Stimulated activated CD4-positive, alpha-beta T cell treated with anti-CD3 and anti-CD28 coated beads, Interleukin-1b, Interleukin-23, amount 100 ng/mL, for 4 hours (primary cell): ENCODE data around the gene ITGA5.

Experiments used
- DNase-seq, 2 donors: peaks; one replicate each; pipeline ENCODE4 v3.0.0-alpha.2; 2020; ENCODE audit warnings: low read depth in 2 of 2

ITGA5 gene

DNA sequence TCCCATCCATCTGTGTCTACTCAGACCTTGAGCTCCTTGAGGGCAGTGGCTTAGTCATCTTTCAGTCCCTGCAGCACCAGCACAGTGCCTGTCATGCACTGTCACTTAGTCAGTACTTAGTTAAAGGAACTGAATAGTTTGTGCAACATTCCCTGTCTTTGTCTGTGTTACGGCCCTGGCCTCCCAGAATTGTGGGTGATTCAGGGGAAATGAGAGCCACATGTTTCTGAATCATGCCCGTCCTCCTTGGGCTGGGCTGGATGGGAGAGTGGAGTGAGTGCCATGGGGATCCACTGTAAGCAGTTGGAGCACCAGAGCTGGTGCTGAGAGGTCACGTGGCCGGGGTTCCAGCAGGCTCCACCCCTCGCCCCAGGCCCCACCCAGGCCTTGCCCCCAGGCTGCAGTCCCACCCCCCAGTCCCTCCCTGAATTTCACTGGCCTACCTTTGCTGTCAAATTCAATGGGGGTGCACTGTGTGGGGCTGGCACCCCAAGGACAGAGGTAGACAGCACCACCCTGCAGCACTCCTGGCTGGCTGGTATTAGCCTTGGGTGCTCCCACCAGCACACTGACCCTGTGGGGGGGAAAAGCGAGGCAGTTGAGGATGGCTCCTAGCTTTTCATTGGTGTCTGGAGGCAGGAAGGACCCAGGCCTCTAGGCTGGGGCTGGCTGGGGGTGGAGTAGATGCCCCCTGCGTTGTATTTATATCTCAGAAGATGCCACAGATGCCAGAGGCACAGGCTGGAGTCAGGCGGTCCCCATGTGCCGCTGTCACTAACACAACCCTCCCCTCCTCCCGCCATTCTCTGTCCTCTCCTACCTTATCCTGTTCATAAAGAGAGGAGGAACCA is 7.5 kb downstream of the ITGA5 start:
- DNase-seq, result peak in 1 of 2 donors; percentile 47

DNA sequence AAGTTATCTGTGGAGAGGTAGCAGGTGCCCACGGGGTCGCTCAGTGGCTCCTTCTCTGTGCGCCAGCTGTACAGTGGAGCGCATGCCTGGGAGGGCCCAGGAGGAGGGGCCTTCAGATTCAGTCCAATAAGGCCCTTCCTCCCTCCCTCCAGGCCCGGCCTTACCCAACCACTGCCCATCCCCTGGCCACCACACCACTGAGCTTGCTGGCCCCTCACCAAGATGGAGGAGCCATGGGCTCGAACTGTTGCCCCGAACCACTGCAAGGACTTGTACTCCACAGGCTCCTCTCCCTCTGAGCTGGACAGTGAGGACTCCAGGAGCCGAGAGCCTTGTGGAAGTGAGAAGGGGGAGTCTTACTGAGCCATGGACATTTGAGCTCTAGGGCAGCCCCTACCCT is 9.8 kb downstream of the ITGA5 start:
- no peak for DNase-seq

DNA sequence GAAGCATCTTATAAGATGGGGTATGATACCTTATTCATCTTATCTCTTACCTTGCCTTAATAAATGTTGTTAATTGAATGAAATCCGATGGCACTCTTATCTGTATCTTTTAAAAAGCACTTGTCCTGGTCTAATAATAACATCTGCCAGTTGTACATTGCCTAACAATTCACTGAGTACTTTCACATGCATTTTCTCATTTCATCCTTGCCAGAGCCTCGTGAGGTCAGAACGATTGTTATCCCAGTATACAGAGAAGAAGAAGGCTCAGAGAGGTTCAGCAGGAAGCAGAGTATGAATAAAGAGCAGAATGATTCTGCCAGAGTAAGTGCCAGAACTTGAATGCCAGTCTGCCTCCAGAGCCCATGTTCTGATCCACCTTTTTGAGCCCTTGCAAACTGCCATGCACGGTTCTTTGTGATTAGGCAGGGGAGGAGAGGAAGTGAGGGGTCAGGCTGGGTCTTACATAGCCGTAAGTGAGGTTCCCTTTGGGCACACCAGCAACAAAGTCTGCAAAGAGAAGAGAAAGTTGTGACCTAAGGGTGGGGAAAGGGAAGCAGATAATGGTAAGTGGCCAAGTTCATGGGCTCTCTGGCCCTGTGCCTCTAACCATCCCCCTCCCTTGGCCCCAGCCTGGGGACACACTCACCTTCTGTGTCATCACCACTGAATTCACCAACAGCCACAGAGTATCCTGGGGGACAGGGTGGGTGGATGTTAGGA is 11.7 kb downstream of the ITGA5 start:
- DNase-seq, result no peak

DNA sequence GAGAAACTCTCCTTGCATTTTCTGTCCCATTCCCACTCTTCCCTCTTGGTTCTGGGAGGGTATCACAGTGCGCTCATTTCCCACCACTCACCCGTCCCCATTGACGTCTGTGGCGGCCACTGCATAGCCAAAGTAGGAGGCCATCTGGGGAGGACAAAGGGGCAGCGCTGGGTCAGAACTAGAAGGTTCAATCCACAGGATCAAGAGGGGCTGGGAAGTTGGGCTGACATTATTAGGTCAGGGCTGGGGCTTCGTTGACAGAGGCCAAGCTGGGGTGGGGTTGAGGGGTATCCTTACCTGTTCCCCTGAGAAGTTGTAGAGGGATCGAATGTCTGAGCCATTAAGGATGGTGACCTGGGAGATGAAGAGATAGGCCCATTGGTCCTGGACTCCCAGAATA is 13.5 kb downstream of the ITGA5 start:
- no peak for DNase-seq

DNA sequence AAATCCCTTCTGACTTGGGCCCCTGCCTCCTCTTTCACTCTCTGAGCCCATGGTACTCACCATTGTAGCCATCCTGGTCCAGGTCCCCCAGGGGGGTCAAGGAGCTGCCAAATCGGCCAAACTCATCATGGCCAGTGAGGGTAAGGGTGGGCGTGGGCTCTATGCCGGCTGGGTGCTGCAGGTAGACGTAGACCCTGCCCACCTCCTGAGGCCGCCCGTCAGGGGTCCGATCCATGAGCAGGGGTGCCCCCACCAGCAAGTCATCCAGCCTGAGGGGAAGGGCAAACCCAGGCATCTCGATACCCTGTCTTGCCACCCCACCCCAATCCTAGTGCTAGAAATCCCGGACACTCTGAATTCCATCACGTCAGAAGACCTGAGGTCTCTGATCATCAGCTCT is 14.0 kb downstream of the ITGA5 start:
- DNase-seq, result no peak

DNA sequence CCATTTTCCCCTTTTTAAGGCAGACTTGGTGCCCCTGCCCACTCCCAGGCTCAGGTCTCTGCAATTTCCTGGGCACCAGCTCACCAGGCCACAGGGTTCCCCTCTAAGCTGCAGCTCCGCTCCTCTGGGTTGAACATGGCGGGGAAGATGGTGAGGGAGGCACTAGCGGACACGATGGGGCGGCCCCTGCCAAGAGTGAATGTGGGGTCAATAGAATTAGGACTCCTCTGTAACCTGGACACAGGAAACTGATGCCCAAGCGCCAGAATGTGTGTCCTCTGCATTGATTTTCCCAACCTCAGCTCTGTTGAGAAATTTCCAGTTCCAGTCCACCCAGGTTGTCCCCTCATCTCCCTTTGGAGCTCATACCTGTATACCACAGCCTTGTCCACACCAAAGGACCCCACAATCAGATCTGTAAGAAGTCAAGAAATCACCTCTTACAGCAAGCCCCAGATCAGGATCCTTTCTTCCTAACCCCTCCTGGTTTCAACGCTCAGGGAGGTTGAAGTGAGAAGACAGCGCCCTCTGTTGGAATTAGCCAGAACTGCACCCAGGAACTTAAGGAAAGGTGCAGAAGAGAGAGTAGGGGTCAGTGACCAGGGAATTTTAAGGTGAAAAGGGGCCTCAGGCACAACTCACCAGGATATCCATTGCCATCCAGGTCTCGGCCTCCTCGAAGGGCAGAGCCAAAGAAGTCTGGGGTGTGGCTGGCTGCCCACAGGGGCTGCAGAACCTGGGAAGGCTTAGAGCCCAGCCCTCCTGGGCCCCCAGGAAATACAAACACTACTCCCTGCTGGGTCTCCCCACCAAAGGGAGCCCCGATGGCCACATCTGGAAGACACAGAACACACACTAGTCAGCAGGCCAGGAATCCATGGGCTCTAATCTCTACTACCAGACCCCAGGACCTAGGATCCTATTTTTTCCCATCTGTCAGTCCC is 14.7 kb downstream of the ITGA5 start:
- DNase-seq, result peak; percentile 56 to 61

DNA sequence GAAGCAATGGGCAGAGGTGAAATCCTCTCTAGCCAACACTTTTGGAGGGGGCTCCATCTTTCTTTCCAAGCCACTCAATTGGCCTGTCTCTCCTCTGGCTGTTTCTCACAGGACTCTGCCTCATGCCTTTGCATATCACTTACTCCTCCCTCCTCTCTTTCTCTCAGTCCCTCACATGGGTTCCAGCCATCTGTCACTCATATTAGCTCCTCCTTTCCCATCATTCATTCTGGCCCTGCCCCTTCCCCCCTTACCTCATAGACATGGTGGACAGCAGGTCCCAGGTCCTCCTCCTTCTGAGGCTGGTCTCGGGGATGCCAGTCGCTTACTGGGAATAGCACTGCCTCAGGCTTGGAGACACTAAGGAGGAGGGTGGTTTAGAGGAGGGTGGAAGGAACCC is 17.9 kb downstream of the ITGA5 start:
- DNase-seq, result no peak

DNA sequence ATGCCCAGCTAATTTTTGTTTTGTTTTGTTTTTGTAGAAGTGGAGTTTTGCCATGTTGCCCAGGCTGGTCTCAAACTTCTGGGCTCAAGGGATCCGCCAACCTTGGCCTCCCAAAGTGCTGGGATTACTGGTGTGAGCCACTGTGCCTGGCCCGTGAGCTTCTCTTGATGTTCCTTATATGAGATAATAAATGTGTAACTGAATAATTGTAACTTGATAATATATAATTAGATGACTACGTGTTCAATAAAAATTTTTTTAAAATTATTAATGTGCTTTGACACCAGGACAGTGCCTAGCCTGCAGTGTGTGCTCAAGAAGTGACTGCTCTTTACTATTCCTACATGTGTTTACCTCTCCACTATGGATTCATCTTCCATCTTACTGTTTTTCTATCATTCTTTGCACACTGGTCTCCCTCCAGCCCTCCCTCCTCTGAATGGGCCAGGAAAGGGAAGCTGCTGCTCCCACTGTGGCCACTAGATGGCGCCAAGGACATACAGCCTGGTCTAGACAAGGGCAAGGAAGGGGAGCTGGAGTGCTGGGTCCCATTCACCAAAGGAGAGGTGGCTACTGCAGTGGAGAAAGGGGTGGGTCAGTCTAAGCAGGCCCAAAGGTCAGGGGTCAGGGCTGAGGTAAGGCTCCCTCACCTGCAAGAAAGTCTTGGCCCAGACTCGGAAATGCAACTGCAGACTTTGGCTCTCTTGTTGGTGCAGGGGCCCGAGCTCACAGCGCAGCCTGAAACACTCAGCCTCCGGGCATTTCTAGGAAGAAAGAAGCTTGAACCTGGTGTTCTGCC is 19.9 kb downstream of the ITGA5 start:
- DNase-seq, result peak; percentile 81 to 87

DNA sequence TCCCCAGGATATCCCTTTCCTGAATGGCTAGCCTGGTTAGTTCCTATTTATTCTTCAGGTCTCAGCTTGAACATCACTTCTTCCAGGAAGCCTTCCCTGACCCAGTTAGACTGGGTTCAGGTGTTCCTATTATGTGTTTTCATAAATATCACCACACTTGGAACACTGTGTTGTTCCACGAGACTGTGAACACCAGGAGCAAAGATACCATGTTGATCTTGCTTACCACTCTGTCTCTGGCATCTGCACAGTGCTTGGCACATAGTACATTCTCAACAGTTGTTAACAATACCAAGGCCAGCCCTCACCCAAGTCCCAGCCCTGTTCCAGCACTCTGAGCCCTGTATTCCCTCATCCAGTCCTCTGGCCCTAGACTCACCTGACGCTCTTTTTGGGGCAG is 20.8 kb downstream of the ITGA5 start:
- DNase-seq, result no peak

DNA sequence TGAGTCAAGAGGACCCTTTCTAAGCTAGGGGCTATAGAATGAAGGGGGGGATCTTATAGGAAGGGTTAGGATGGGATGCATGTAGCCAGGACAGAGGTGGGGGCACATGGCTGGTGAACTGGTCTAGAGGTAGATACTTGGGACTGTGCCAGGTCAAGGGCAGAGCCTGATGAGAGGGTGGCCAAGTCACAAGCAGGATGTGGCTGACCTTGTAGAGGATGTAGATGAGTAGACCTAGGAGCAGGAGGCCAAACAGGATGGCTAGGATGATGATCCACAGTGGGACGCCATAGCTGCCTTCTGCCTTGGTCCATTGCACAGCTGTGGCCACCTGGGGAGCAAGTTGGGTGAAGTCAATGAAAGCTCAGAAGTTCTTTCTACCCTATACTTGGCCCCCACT is 21.9 kb downstream of the ITGA5 start:
- no peak for DNase-seq

DNA sequence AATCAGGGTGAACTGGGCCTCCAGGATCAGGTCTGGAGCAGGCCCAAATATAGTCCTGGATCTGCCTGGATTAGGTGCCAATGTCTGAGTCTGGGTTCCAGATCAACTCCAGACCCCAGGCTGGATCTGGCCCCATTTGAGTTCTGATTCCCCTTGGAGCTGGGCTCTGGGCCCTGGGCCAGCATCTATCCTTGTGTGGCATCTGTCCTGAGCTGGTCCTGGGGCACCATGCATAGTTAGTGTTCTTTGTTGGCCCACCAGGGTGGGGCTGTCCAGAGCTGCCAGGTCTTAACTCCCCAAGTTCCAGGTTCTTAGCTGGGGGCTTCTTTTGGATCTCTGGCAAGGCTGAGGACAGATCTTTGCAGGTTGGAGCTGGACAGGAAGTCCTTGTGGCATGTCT is 23.5 kb downstream of the ITGA5 start:
- no peak for DNase-seq

DNA sequence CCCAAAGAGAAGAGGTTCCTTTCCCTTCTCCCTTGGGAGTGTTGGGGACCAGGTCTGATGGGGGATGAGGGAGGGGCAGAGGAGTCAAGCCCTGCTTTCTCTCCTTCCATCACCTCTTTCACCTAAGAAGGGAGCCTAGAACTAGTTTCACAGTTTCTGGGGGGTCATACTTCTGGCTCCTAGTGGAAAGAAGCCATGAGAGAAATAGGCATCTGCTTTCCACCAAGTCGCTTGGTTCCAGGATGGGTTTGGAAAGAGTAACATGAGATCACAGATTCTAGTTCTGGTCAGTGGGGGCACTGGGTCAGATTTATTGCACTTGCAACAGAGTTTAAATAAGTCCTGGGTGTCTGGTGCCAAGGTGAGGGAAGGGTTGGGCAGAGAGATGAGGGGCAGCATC is 24.1 kb downstream of the ITGA5 start:
- DNase-seq, result no peak

DNA sequence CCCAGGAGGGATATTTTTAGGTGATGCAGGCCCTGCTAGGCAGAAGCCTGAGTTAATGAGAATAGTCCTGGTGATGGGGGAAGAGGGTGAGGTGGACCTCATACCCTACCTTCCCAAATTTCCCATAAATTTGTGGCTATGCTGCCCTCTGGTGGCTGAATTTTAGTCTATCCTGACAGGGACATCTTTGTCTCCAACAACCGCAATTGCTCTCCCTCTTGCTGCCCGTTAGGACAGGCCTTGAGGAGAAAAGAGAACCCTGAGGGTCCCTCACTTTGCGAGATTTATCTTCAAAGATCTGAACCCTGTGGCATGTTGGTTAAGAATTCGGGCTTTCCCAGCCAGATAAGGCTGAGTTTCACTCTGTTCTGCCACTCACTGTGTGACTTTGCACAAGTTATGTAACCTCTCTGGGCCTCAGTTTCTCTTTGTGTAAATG is 24.8 kb downstream of the ITGA5 start:
- peak in 1 of 2 donors; percentile 45 for DNase-seq

DNA sequence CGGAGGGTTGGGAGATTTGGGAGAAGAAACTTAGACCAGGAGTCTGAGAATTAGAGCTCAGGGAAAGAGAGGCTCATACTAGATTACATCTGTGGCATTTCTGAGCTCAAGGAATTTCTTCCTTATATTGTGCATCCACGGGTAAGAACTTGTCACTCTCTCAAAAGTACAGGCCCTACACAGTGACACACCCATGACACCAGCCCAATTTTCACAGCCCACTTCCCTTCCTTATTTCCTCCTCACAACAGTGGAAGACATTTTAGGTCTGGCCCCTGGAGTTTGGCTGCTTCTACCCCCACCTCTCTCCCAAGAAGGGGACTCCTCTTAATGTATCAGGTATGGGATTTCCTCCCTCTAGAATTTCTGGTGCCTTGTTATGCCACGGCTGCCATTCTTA is 25.3 kb downstream of the ITGA5 start:
- DNase-seq, result no peak

DNA sequence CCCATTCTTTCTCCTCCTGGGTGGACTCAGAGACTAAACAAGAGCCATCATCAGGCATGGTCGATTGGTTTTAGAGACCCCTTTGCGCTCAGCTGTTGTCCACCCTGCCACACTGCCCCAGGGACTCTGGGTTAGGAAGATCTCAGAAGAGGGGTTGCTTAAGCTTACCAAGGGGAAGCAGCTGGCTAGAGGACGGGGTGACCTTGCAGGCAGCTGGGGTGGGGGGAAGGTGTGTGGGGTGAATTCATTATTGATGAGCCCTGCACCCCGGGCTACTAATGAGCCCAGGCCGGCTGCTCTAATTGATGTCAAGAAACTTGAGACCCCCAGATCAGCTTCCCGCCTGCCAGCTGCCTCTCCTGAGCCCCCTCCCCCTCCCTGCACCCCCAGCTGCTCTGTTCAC is 25.9 kb downstream of the ITGA5 start:
- DNase-seq, result no peak

DNA sequence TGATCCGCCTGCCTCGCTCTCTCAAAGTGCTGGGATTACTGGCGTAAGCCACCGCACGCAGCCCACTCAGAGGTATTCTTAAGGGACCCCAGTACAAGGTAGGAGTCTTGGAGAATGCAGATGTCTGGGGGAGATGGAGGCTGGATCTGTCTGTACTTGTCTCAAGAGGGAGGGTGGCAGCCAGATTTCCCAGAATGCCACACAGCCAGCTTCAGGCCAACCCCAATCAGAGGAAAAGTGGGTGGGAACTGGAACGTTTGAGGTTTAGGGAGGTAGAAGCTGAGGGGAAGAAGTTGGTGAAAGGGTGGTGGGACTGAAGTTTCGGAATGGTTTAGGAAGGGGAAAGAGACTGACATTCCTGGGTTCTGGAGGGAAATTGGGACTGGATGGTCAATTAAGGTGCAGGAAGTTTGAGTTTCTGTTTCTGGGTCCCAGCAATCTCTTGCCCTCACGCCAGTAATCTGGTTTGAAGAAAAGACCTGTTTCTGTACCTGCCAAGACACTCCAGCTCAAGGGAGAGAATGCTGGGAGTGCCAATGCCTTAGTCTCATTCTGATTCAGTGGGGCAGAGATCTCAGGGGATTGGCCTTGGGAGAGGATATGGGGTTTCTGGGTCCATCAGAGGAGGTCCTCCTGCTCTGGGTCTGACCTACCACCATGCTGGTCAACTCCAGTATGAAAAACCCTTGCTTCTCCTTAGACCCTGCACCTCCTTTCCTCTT is 26.4 kb downstream of the ITGA5 start:
- no peak for DNase-seq

DNA sequence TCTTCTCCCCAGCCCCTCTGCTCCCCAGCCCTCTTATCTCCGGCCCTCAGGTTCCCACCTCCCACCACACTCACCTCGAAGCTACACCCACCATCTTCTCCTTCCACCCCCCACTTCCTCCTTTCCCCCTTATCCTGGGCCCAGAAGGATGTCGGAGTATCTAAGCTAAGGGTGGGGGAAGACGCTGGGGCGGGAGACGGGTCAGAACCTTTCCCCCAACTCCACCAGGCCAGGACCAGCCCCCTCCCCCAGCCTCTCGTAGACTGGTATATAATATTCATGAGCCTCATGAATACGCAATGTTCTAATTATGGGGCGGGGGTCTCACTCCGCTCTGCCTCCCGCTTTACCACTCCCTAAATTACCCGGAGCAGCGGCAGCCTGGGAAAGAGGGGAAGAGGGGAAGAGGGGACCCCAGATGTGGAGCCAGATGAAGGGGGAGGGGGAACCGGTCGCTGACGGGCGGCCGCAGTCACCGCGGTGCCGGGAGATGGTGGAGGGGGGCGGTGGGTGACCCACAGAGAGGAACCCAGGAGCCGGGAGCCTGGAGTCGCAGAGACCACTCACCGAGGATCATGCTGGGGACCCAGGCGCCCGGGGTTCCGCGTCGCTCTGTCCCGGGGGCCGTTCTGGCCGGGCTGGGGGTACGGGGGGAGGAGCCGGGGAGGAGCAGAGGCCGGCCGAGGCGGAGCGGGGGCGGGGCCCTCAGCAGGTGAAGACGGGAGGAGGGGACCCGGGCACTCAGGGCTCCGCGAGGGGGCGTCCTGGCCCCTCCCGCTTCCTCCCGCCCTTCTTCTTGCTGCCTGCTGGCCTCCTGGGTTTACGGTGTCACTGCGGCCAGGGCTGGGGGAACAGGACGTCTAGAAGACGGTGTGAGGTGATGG is 28.2 kb downstream of the ITGA5 start:
- peak; percentile 59 to 64 for DNase-seq

DNA sequence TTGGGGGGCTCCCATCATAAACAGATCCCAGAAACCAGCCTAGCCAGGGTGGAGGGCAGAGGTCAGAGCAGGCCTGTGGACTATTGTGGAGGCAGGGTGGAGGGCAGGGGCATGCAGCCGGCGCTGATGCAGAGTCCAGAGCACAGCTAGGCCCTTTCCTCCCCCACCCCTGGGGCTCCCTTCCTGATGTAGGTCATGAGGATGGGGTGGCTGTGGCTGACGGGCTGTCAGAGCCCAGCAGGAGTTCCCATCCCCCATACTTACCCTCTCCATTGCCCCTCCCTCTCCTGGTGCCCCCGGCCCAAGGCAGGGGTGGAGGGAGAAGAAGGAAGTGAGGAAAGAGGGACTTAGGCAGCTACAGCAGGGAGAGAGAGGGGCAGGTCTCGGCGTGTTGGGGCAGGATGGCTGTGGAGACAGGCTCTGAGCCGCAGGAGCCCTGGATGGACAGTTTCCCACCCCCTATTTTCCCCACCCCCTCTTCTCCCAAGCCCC is 28.8 kb downstream of the ITGA5 start:
- no peak for DNase-seq

DNA sequence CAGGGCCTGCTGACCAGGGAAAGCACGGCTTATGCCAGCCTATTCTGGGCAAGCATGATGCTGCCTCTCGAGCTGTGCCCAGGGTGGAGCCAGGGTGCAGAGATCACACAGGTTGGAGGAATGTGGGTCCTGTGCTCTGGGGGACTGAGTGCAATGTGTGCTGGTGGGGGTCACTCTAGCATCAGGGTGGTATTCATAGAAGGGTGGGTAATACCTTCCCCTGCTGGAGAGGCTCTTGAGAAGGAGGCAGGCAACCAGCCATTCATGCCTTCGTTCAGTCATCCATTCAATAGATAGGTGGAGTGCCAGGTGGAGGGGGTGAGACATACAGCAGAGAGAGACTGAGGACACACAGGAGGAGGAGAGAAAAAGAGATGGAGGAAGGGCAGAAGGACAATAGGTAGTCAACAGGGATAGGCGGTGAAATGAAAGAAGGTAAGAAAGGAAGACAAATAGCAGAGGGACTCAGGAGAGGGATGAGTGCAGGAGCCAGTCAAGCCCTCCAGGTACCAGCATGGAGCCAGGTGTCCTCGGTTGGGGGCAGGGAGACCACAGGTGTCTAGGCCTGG is 29.4 kb downstream of the ITGA5 start:
- no peak for DNase-seq
